NCI-H524 (cell line): ENCODE measurements around the gene FAM151B.
"Not testable (repeated sequence)": the region's sequence is repeated elsewhere in the genome, so short reads cannot be mapped to it uniquely, and the experiment has no call there.

Source experiments
- DNase-seq, 2 experiments: peaks; one replicate each; lab custom pipeline; 2025; lab: John Stamatoyannopoulos, UW

Gene FAM151B

GRCh38 chr5:80487829-80488721 lies at the start of gene FAM151B:
Gene FAM151B (plus strand): TSS chr5:80488100. CDS start chr5:80488124, 24 bp downstream.
- DNase-seq: peak; percentile 88 to 95

GRCh38 chr5:80438739-80439138 lies 49.2 kb upstream of the FAM151B start:
- DNase-seq: no peak

GRCh38 chr5:80439213-80439612 lies 48.7 kb upstream of the FAM151B start:
- no peak for DNase-seq

GRCh38 chr5:80442742-80443141 lies 45.2 kb upstream of the FAM151B start:
- no peak for DNase-seq

GRCh38 chr5:80453366-80453765 lies 34.5 kb upstream of the FAM151B start:
- no peak for DNase-seq

GRCh38 chr5:80463269-80463668 lies 24.6 kb upstream of the FAM151B start:
- DNase-seq: no peak

- DNase-seq: no peak
These were observed 21.0 kb upstream of the FAM151B start for GRCh38 chr5:80466669-80467485.

- DNase-seq: no peak
These were observed 19.8 kb upstream of the FAM151B start for GRCh38 chr5:80468131-80468530.

GRCh38 chr5:80470631-80471030 lies 17.3 kb upstream of the FAM151B start:
- DNase-seq: not testable (repeated sequence)

GRCh38 chr5:80474929-80475328 lies 13.0 kb upstream of the FAM151B start:
- DNase-seq: no peak

GRCh38 chr5:80479713-80480112 lies 8.2 kb upstream of the FAM151B start:
- DNase-seq: no peak

GRCh38 chr5:80480354-80480753 lies 7.5 kb upstream of the FAM151B start:
- DNase-seq: no peak

- DNase-seq: peak in 1 of 2 experiments; percentile 35
These were observed 6.6 kb upstream of the FAM151B start for GRCh38 chr5:80481019-80481893.

GRCh38 chr5:80482578-80482977 lies 5.3 kb upstream of the FAM151B start:
- DNase-seq: no peak

- no peak for DNase-seq
These were observed 4.2 kb upstream of the FAM151B start for GRCh38 chr5:80483636-80484232.

GRCh38 chr5:80487444-80487828 lies 464 bp upstream of the FAM151B start:
- DNase-seq: no peak

- no peak for DNase-seq
These were observed 3.4 kb downstream of the FAM151B start for GRCh38 chr5:80491296-80491695.

- DNase-seq: no peak
These were observed 4.8 kb downstream of the FAM151B start for GRCh38 chr5:80492741-80493140.

- not testable (repeated sequence) for DNase-seq
These were observed 5.5 kb downstream of the FAM151B start for GRCh38 chr5:80493443-80493842.

GRCh38 chr5:80495891-80496290 lies 8.0 kb downstream of the FAM151B start:
- DNase-seq: no peak

GRCh38 chr5:80502800-80503199 lies 14.9 kb downstream of the FAM151B start:
- DNase-seq: no peak

GRCh38 chr5:80503641-80504040 lies 15.7 kb downstream of the FAM151B start:
- DNase-seq: no peak
